ENCODE measurements around the gene MICAL2.

Gene MICAL2

DNA sequence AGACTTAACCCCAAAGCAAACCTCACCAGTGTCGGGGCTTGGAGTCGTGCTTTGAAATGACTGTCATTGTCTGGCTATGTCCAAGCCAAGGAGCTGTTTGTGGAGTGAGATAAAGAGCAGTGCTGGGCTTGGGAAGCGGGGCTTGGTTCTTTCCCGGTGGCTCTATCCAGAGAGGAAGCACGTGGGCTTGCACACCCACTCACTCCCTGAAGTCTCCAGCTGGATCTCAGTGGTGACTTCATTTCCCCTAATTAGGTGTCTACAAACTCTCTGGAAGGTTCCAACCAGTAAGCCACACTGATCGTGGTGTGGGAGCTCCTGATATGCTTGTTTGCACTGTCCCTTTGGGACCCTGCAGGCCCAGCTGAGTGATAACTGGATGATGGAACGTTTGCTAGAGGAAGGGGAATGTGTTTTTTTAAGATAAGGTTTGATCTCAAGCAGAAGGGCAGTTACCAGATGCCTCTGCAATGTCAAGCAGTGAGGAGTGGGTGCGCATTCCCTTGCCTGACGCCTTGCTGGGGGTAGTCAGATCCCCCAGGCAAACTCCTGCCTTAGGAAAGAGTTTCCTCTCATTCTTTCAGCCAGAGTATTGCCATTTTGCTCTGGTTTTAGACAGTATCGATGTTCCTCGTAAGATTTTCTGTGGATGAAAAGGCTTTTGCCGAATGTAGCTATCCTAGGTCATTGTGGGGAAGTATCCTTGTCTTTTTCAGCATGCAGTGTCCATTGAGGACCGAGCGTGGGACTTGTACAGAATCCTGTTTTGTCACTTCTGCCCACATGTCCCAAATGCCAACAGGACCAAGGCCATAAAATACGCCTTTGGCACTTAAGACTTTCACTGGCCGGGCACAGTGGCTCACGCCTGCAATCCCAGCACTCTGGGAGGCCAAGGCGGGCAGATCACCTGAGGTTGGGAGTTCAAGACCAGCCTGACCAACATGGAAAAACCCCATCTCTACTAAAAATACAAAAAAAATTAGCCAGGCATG lies 90.9 kb downstream of the MICAL2 start:
- H3K4me1 ChIP-seq = peaks cover 10% of the 10 kb centered on the region
- H3K27me3 ChIP-seq = no peaks in the 10 kb centered on the region
- peak; percentile 57 for DNase-seq

DNA sequence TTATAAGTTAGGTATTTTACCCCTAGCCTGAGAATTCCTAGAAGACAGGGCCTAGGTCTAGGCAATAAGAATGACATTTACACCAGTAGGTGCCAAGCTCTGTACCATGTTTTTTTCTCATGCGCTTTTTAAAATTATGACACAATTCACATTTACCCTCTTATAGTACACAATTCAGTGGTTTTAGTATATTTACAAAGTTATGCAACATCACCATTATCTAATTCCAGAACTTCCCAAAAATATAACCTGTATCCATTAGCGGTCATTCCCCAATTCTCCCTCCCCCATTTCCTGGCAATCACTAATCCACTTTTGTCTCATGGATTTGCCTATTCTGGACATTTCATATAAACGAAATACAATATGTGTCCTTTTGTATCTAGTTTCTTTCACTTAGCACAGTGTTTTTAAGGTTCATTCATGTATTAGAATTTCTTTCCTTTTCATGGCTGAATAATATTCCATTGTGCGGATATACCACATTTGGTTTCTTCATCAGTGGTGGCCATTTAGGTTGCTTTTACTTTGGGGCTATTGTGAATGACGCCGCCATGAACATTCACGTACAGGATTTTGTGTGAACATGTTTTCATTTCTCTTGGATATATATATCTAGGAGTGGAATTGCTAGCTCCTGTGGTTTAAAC lies 92.4 kb downstream of the MICAL2 start:
- H3K4me3 ChIP-seq (ENCODE audit: low read depth, low read length) = no peak overlapping the region
- peaks cover 10% of the 10 kb centered on the region for H3K4me1 ChIP-seq
- no peaks in the 10 kb centered on the region for H3K9me3 ChIP-seq
- DNase-seq = no peak
- TF ChIP-seq, protein P1, sequence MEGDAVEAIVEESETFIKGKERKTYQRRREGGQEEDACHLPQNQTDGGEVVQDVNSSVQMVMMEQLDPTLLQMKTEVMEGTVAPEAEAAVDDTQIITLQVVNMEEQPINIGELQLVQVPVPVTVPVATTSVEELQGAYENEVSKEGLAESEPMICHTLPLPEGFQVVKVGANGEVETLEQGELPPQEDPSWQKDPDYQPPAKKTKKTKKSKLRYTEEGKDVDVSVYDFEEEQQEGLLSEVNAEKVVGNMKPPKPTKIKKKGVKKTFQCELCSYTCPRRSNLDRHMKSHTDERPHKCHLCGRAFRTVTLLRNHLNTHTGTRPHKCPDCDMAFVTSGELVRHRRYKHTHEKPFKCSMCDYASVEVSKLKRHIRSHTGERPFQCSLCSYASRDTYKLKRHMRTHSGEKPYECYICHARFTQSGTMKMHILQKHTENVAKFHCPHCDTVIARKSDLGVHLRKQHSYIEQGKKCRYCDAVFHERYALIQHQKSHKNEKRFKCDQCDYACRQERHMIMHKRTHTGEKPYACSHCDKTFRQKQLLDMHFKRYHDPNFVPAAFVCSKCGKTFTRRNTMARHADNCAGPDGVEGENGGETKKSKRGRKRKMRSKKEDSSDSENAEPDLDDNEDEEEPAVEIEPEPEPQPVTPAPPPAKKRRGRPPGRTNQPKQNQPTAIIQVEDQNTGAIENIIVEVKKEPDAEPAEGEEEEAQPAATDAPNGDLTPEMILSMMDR (IDR thresholded peaks at IDR 0.05; ENCODE audit: low read depth, low read length) = no peak
- no peaks in the 10 kb centered on the region for H3K36me3 ChIP-seq
- H3K27me3 ChIP-seq = no peaks in the 10 kb centered on the region

More for the DNA sequence above, 90.9 kb downstream of the MICAL2 start:
- Histone ChIP-seq H3K36me3 (no peaks in the 10 kb centered on the region), H3K9me3 (no peaks in the 10 kb centered on the region), H3K4me3 (ENCODE audit: low read depth, low read length) (no peak overlapping the region)
- TF ChIP-seq, protein P1 (IDR thresholded peaks at IDR 0.05; ENCODE audit: low read depth, low read length) = no peak

DNA sequence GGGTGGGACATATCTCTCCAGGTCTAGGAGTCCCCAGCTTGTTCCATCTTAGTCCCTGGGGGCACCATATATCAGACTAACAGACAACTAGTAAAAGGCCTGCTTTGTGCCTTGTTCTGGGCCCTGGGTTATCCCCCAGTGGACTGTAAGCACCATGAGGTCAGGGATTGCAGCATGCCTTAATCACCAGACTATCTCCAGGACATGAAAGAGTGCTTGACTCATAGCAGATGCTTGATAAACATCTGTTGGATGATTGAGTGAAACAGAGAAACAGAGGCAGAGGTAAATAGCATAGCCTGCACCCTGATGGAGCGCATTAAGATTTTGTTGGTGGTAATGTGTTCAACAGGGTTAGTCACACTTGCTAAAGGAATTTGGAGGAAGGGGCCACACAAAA lies 94.1 kb downstream of the MICAL2 start:
- H3K9me3 ChIP-seq = no peaks in the 10 kb centered on the region
- no peak for DNase-seq
- no peaks in the 10 kb centered on the region for H3K36me3 ChIP-seq
- peaks cover 10% of the 10 kb centered on the region for H3K4me1 ChIP-seq
- H3K4me3 ChIP-seq (ENCODE audit: low read depth, low read length) = no peak overlapping the region
- TF ChIP-seq, protein P1 (IDR thresholded peaks at IDR 0.05; ENCODE audit: low read depth, low read length) = no peak
- no peaks in the 10 kb centered on the region for H3K27me3 ChIP-seq

DNA sequence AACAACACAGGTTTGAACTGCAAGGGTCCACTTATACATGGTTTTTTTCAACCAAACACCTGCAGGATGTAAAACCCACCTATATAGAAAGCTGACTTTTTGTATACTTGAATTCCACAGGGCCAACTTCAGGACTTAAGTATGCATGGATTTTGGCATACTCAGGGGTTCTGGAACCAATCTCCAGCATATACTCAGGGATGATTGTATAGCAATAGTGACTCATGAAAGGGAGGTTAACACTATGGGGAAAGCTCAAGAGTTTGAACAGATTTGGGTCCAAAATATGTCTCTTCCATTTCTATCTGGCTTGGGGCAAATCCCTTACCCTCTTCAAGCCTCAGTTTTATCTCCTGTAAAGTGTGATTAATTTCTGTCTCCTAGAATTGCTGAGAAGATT lies 94.9 kb downstream of the MICAL2 start:
- H3K27me3 ChIP-seq = no peaks in the 10 kb centered on the region
- no peak overlapping the region for H3K4me3 ChIP-seq (ENCODE audit: low read depth, low read length)
- no peaks in the 10 kb centered on the region for H3K9me3 ChIP-seq
- TF ChIP-seq, protein P1 (IDR thresholded peaks at IDR 0.05; ENCODE audit: low read depth, low read length) = no peak
- H3K36me3 ChIP-seq = no peaks in the 10 kb centered on the region
- H3K4me1 ChIP-seq = peaks cover 8% of the 10 kb centered on the region
- DNase-seq = no peak

DNA sequence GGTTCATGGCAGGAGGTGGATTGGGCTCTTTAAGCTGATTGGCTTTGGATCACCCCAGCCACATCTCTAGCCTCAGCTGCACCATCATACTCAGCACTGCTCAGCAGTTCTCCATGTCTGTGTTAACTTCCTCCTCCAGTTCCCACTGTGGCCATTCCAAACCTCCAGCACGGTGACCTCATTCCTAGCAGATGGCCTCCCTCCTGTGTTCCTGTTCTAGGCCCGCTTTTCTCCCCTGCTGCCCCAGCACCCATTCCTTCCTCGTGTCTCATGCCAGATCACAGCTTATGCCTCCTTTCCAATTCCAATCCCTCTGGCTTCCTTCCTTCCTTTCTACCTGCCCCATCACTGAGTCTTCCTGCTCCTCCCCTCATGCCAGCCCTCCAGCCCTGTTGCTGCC lies 96.1 kb downstream of the MICAL2 start:
- Histone ChIP-seq H3K4me1 (no peaks in the 10 kb centered on the region), H3K27me3 (no peaks in the 10 kb centered on the region), H3K9me3 (no peaks in the 10 kb centered on the region), H3K36me3 (no peaks in the 10 kb centered on the region), H3K4me3 (ENCODE audit: low read depth, low read length) (no peak overlapping the region)
- no peak for DNase-seq
- TF ChIP-seq, protein P1 (IDR thresholded peaks at IDR 0.05; ENCODE audit: low read depth, low read length) = no peak
